ENCODE measurements around the gene ADCY7. TPM values are rescaled to one million over a fixed set of nuclear protein-coding genes. Genes with fewer than 3 reads are reported as not detected.

The ADCY7 gene
- total and polyA plus RNA-seq, 2 of the 4 experiments (the other 2 are of a cell fraction), result 15.2 to 17.1 TPM

GRCh38 chr16:50311891-50312501 lies 45.6 kb downstream of the ADCY7 start:
- Histone ChIP-seq H2BK5ac (ENCODE audit: low read depth, low read length, poor library complexity, severe bottlenecking) (no peak overlapping the region), H2AK5ac (ENCODE audit: low read depth, low read length) (no peak overlapping the region), H3K79me1 (ENCODE audit: low read depth in 1 of 2, low read length in 2 of 2) (no peaks in the 10 kb centered on the region; a peak in 1 of 4 replicates), H4K20me1 (ENCODE audit: insufficient read depth, low read length) (0 out of 2 replicates have a peak, but pooled peaks cover 4% of the 10 kb centered on the region), H3K27me3 (ENCODE audit: control insufficient read depth, insufficient read depth, low read length) (no peaks in the 10 kb centered on the region), H4K8ac (ENCODE audit: low read depth in 2 of 2, low read length in 2 of 2) (no peak overlapping the region), H3K4me3 (ENCODE audit: insufficient read depth, low read depth, low read length) (no peak overlapping the region), H3K9me1 (ENCODE audit: insufficient read depth, low read length) (peaks cover 3% of the 10 kb centered on the region; the same call in 1 of the 2 replicates), H3K9ac (ENCODE audit: low read depth, low read length) (no peak overlapping the region), H3K56ac (ENCODE audit: extremely low read depth, insufficient read depth, low read length) (no peak overlapping the region), H2BK120ac (ENCODE audit: low read depth, low read length) (no peak overlapping the region), H3K14ac (replicated peaks; ENCODE audit: low read depth, low read length) (no peak overlapping the region), H3K23ac (ENCODE audit: low read depth, low read length) (no peak overlapping the region), H3K36me3 (ENCODE audit: control insufficient read depth, insufficient read depth, low read length) (peaks cover 35% of the 10 kb centered on the region), H3K4me1 (ENCODE audit: control insufficient read depth, insufficient read depth, low read length) (peaks cover 7% of the 10 kb centered on the region), H2AFZ (replicated peaks; ENCODE audit: low read length, poor library complexity) (no peak overlapping the region), H2BK20ac (ENCODE audit: low read depth, low read length) (no peak overlapping the region), H2AK9ac (replicated peaks; ENCODE audit: low read depth, low read length, poor library complexity) (no peak overlapping the region), H2BK15ac (ENCODE audit: low read depth, low read length) (no peak overlapping the region), H3K27ac (ENCODE audit: insufficient read depth, low read length) (no peak overlapping the region), H3K9me3 (ENCODE audit: control insufficient read depth, insufficient read depth, low read length) (no peaks in the 10 kb centered on the region), H4K91ac (ENCODE audit: insufficient read depth, low read depth, low read length) (no peak overlapping the region), H3K18ac (ENCODE audit: low read depth, low read length) (no peak overlapping the region), H3K4me2 (ENCODE audit: low read depth, low read length) (no peak overlapping the region), H4K5ac (ENCODE audit: low read depth, low read length) (no peak overlapping the region), H3K4ac (ENCODE audit: low read depth, low read length) (no peak overlapping the region)
- in situ Hi-C loops (cut with MboI; ENCODE audit: low sequenced_read_pairs) (no loop called here), intact Hi-C loops (cut with micrococcal nuclease) (no loop called here), dilution Hi-C loops (cut with HindIII; ENCODE audit: low sequenced_read_pairs, unreplicated experiment) (no loop called here)
- TF ChIP-seq ELK1 (IDR thresholded peaks at IDR 0.05; ENCODE audit: borderline replicate concordance, low read depth, low read length), result no peak
- no TSS peak for BruUV-seq (replicated peaks)
- ChIA-PET POLR2A (ENCODE audit: unreplicated experiment) (no interaction called here), CTCF (no interaction called here)
- 88% methylated on average over 12 of the region's 22 CpGs; no CpG with 5 or more reads in 1 of the 2 experiments for WGBS, 2 experiments (ENCODE audit: extremely low coverage in 2 of 2, insufficient read length in 1 of 2)
- no peak for DNase-seq
- no peak for ATAC-seq (ENCODE audit: low read depth)

Data from IMR-90 (cell line).